ENCODE results near the gene LSM7. TPM values are rescaled to one million over a fixed set of nuclear protein-coding genes. Genes with fewer than 3 reads are reported as not detected.
A peak's percentile ranks its signal among the peaks of the same experiment; 100 is the strongest.

Gene LSM7
- total and polyA plus RNA-seq, 2 of the 13 experiments (the other 11 are each of a cell fraction or from before 2014, with no cell fraction given) = 140 to 205 TPM

DNA sequence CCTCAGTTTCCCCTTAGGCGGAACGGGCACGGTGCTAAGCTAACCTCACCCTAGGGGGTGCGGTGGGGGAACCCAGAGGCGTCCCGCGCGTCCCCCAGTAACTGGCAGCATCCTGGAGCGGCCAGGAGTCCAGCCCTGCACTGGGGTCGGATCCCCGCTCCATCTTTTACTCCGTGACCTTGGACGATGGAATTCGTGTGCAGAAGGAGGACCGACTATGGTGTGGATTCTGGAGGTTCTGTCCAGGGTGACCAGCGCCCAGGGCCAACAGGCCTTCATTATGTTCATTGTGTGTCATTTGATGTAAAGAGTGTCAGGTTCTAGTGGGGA is 728 bp upstream of the LSM7 start:
- peaks cover 6 to 22% of the 10 kb centered on the region in 2 experiments; a peak in 3 of 5 replicates for H3K36me3 ChIP-seq (replicated peaks in 1 of 2; ENCODE audit: control insufficient read depth in 1 of 2, insufficient read depth in 2 of 2, low read length in 2 of 2)
- no peaks in the 10 kb centered on the region; a peak in 1 of 5 replicates for H3K27me3 ChIP-seq (ENCODE audit: control insufficient read depth in 1 of 2, insufficient read depth in 2 of 2, low read length in 2 of 2)
- peak overlapping the region; percentile 95 for H3K4me2 ChIP-seq (ENCODE audit: low read depth, low read length)
- H3K9ac ChIP-seq (ENCODE audit: insufficient read depth, low read depth, low read length) = peak overlapping the region; percentile 97
- H3K4me1 ChIP-seq (ENCODE audit: insufficient read depth, low read length) = peaks cover 60% of the 10 kb centered on the region
- BruUV-seq (replicated peaks) = no TSS peak
- DNase-seq (ENCODE audit: low spot score) (no peak), FAIRE-seq (no peak), ATAC-seq (no peak)
- intact Hi-C loops (cut with micrococcal nuclease; ENCODE audit: unreplicated experiment) (no loop called here), in situ Hi-C loops (cut with HindIII; ENCODE audit: extremely low pct_ligation_motif_present, low pct_unique_long_range_greater_than_20kb) (no loop called here)
- H3K9me3 ChIP-seq (ENCODE audit: low read length) = no peaks in the 10 kb centered on the region
- WGBS (ENCODE audit: low lambda C conversion rate) = 0% methylated on average over 10 of the region's 16 CpGs
- H3K4me3 ChIP-seq (replicated peaks in 1 of 3; ENCODE audit: insufficient read depth in 1 of 3, low read depth in 2 of 3, low read length in 3 of 3) = peak overlapping the region; percentile 87 to 94 (median 89)
- peaks cover 38% of the 10 kb centered on the region for H3K79me2 ChIP-seq (ENCODE audit: insufficient read depth, low read length)
- 0 out of 2 replicates have a peak, but pooled peaks cover 2% of the 10 kb centered on the region for H4K20me1 ChIP-seq (ENCODE audit: insufficient read depth, low read length)
- H2AFZ ChIP-seq (ENCODE audit: low read length) = no peak overlapping the region
- ChIA-PET CTCF (ENCODE audit: low intra/inter-chr PET ratio, low total read pairs) (no interaction called here), POLR2A (interaction anchor here (1.7 to 3.4 kb wide), 2 partner anchors 65 to 99 kb away, joined by 6 to 35 read pairs; partner anchors contain the start of gene TIMM13)
- H3K27ac ChIP-seq (ENCODE audit: extremely low read length, insufficient read depth, low read length) = peak overlapping the region; percentile 82
- no peak for TF ChIP-seq NBN (conservative IDR thresholded peaks at IDR 0.05)
- TF ChIP-seq, protein P1, sequence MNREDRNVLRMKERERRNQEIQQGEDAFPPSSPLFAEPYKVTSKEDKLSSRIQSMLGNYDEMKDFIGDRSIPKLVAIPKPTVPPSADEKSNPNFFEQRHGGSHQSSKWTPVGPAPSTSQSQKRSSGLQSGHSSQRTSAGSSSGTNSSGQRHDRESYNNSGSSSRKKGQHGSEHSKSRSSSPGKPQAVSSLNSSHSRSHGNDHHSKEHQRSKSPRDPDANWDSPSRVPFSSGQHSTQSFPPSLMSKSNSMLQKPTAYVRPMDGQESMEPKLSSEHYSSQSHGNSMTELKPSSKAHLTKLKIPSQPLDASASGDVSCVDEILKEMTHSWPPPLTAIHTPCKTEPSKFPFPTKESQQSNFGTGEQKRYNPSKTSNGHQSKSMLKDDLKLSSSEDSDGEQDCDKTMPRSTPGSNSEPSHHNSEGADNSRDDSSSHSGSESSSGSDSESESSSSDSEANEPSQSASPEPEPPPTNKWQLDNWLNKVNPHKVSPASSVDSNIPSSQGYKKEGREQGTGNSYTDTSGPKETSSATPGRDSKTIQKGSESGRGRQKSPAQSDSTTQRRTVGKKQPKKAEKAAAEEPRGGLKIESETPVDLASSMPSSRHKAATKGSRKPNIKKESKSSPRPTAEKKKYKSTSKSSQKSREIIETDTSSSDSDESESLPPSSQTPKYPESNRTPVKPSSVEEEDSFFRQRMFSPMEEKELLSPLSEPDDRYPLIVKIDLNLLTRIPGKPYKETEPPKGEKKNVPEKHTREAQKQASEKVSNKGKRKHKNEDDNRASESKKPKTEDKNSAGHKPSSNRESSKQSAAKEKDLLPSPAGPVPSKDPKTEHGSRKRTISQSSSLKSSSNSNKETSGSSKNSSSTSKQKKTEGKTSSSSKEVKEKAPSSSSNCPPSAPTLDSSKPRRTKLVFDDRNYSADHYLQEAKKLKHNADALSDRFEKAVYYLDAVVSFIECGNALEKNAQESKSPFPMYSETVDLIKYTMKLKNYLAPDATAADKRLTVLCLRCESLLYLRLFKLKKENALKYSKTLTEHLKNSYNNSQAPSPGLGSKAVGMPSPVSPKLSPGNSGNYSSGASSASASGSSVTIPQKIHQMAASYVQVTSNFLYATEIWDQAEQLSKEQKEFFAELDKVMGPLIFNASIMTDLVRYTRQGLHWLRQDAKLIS (CRISPR knock-in tag; IDR thresholded peaks at IDR 0.05) = no peak
- TF ChIP-seq, protein P2, sequence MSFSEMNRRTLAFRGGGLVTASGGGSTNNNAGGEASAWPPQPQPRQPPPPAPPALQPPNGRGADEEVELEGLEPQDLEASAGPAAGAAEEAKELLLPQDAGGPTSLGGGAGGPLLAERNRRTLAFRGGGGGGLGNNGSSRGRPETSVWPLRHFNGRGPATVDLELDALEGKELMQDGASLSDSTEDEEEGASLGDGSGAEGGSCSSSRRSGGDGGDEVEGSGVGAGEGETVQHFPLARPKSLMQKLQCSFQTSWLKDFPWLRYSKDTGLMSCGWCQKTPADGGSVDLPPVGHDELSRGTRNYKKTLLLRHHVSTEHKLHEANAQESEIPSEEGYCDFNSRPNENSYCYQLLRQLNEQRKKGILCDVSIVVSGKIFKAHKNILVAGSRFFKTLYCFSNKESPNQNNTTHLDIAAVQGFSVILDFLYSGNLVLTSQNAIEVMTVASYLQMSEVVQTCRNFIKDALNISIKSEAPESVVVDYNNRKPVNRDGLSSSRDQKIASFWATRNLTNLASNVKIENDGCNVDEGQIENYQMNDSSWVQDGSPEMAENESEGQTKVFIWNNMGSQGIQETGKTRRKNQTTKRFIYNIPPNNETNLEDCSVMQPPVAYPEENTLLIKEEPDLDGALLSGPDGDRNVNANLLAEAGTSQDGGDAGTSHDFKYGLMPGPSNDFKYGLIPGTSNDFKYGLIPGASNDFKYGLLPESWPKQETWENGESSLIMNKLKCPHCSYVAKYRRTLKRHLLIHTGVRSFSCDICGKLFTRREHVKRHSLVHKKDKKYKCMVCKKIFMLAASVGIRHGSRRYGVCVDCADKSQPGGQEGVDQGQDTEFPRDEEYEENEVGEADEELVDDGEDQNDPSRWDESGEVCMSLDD (CRISPR knock-in tag; IDR thresholded peaks at IDR 0.05; ENCODE audit: borderline replicate concordance) = 0 out of 2 replicates have a peak, but pooled peaks have one; percentile 29
- TF ChIP-seq IKZF4 (CRISPR knock-in tag; IDR thresholded peaks at IDR 0.05; ENCODE audit: borderline replicate concordance, low read depth, not compliant biosample characterization) = no peak
- no peak for TF ChIP-seq SNAPC2 (CRISPR knock-in tag; IDR thresholded peaks at IDR 0.05)
- 0 out of 2 replicates have a peak, but pooled peaks have one; percentile 7 for TF ChIP-seq HNF4A (CRISPR knock-in tag; IDR thresholded peaks at IDR 0.05)
- TF ChIP-seq ZNF430 (CRISPR knock-in tag; IDR thresholded peaks at IDR 0.05) = no peak
- TF ChIP-seq, protein P3, sequence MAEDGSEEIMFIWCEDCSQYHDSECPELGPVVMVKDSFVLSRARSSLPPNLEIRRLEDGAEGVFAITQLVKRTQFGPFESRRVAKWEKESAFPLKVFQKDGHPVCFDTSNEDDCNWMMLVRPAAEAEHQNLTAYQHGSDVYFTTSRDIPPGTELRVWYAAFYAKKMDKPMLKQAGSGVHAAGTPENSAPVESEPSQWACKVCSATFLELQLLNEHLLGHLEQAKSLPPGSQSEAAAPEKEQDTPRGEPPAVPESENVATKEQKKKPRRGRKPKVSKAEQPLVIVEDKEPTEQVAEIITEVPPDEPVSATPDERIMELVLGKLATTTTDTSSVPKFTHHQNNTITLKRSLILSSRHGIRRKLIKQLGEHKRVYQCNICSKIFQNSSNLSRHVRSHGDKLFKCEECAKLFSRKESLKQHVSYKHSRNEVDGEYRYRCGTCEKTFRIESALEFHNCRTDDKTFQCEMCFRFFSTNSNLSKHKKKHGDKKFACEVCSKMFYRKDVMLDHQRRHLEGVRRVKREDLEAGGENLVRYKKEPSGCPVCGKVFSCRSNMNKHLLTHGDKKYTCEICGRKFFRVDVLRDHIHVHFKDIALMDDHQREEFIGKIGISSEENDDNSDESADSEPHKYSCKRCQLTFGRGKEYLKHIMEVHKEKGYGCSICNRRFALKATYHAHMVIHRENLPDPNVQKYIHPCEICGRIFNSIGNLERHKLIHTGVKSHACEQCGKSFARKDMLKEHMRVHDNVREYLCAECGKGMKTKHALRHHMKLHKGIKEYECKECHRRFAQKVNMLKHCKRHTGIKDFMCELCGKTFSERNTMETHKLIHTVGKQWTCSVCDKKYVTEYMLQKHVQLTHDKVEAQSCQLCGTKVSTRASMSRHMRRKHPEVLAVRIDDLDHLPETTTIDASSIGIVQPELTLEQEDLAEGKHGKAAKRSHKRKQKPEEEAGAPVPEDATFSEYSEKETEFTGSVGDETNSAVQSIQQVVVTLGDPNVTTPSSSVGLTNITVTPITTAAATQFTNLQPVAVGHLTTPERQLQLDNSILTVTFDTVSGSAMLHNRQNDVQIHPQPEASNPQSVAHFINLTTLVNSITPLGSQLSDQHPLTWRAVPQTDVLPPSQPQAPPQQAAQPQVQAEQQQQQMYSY (CRISPR knock-in tag; IDR thresholded peaks at IDR 0.05) = peak; percentile 78; the same call in 1 of the 2 replicates
- TF ChIP-seq ZNF160 (CRISPR knock-in tag; IDR thresholded peaks at IDR 0.05) = no peak
- TF ChIP-seq NR2C2 (CRISPR knock-in tag; IDR thresholded peaks at IDR 0.05; ENCODE audit: borderline replicate concordance) = no peak
- no peak for TF ChIP-seq SMAD9 (CRISPR knock-in tag; IDR thresholded peaks at IDR 0.05)
- TF ChIP-seq SNAI1 (CRISPR knock-in tag; IDR thresholded peaks at IDR 0.05; ENCODE audit: borderline replicate concordance) = peak; percentile 47; the same call in 1 of the 2 replicates
- no peak for TF ChIP-seq SYNCRIP (IDR thresholded peaks at IDR 0.05; ENCODE audit: insufficient read depth, low read depth, low read length)
- no peak for TF ChIP-seq ZNF33A (CRISPR knock-in tag; IDR thresholded peaks at IDR 0.05; ENCODE audit: borderline replicate concordance)
- TF ChIP-seq SRSF1 (optimal IDR thresholded peaks at IDR 0.05; ENCODE audit: low read depth, low read length) = no peak

All from HepG2 (cell line).